ENCODE measurements around the gene SPAG9.
A peak's percentile ranks its signal among the peaks of the same experiment; 100 is the strongest.

Gene SPAG9

GRCh38 chr17:50988427-50988826 is 132.2 kb downstream of the SPAG9 start:
- DNase-seq (ENCODE audit: low read depth), result no peak

GRCh38 chr17:50986989-50987660 is 133.5 kb downstream of the SPAG9 start:
- DNase-seq (ENCODE audit: low read depth), result no peak

DNA sequence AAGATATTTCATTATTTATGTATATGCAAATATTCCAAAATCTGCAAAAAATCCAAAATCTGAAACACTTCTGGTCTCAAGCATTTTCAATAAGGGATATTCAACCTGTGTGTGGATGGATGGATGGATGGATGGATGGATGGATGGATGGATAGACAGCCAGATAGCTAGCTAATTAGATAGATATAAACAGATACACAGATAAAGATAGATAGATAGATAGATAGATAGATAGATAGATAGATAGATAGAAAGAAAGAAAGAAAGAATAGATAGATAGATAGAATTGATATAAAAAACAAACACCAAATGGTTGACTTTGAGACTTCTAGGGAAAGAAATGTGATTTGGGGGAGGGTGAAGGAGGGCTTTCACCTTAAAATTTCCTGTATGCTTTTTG is 139.4 kb downstream of the SPAG9 start:
- DNase-seq (ENCODE audit: low read depth), result no peak

DNA sequence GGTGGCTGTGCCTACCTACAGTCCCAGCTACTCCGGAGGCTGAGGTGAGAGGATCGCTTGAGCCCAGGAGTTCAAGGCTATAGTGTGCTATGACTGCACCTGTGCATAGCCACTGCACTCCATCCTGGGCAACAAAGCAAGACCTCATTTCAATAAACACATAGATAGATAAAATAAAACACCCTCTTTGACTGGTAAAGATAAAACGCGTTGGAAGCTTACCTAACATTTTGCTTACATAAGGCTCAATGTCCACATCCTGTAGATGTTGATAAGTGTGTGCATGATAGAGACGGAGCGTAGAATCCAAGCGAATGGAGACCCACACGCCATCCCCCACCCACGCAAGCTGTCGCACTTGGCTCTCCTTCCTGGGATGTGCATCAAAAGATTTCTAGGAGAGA is 141.1 kb downstream of the SPAG9 start:
- DNase-seq (ENCODE audit: low read depth), result no peak

- DNase-seq (ENCODE audit: low read depth), result no peak
Measured at GRCh38 chr17:50977487-50978159, 143.0 kb downstream of the SPAG9 start.

- no peak for DNase-seq (ENCODE audit: low read depth)
Measured at GRCh38 chr17:50976951-50977472, 143.7 kb downstream of the SPAG9 start.

GRCh38 chr17:50973557-50974494 is 146.8 kb downstream of the SPAG9 start:
- DNase-seq (ENCODE audit: low read depth), result no peak

DNA sequence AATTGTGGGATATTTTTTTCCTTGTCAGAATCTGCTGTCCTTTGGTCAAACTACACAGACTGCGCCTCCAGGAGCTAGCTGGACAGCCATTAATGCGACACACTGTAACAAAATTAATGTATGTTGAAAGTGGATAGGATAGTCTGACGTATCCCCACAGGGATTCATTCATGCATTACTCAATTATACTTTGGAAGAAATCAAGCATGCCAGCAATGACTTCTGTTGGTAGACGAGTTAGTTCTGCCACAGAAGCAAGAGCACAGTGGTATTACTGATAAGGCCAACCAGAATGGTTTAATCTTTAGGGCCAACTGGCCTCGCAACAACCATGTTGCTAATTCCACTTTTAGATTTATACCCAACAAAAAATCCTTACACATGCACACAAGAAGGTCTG is 148.1 kb downstream of the SPAG9 start:
- no peak for DNase-seq (ENCODE audit: low read depth)

DNA sequence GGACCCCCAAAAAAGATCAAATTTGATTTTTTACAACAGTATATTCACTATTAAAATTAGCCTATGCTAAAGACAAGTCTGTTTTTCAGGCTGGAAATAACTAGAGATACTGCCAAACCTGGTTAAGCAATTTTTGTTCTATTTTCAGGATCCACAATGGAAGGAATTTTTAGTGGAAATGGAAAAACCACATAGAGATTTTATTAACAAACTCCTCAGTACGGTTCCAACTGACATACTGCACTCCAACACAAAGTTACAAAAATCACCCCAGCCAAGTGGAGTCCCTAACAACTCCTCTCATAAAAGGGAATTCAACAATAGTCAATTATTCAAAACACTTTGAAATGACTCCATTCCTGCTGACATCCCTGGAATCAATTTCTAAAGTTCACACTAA is 152.9 kb downstream of the SPAG9 start:
- DNase-seq (ENCODE audit: low read depth), result no peak

GRCh38 chr17:50966163-50966666 is 154.5 kb downstream of the SPAG9 start:
- DNase-seq (ENCODE audit: low read depth), result no peak

GRCh38 chr17:50963139-50963538 is 157.5 kb downstream of the SPAG9 start:
- DNase-seq (ENCODE audit: low read depth), result no peak

DNA sequence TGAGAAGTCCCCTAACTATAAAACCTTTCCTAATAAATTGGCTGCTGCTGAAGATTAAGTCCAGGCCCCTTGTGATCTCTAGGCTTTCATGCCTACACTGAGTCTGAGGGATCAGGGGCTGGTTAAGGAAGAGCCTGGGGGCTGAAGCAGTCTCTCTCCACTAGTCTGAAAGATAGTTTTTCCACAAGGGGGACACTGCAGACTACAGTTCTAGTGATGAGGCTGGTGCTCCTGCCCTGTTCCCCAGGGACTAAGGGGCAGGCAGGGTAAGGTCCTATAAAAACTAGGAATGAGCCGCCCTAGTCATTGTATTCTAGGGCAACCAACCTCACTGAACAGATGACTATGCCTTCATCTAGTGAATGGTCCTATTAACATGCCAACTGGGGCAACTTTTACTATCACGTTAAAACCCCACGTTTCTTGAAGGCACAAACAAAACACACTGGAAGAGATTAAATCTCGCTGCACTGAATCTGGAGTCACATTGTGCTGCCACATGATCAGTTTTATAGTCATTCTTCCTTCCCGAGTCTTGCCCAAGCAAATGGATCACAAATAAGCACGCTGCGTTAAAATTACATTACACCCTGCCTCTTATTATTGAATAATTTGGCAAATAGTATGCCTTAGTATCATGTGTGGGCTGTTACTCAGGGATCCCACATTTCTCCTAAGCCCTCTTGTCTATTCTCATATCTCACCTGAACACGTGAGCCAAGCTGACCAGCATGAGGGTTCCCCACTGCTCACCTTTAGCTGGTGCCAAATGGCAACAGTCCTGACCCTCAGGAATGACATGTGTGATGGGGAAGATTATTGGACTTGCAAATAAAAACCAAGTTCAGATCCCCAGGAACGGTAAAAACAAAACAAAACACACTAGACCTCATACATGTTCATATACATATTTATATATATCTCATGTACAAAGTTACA is 159.1 kb downstream of the SPAG9 start:
- no peak for DNase-seq (ENCODE audit: low read depth)

- DNase-seq (ENCODE audit: low read depth), result no peak
Measured at GRCh38 chr17:50959341-50959740, 161.3 kb downstream of the SPAG9 start.

GRCh38 chr17:50957600-50958575 is 162.8 kb downstream of the SPAG9 start:
- DNase-seq (ENCODE audit: low read depth), result no peak

- peak; percentile 32 for DNase-seq (ENCODE audit: low read depth)
Measured at GRCh38 chr17:50956750-50957523, 163.7 kb downstream of the SPAG9 start.

- no peak for DNase-seq (ENCODE audit: low read depth)
Measured at GRCh38 chr17:50956409-50956749, 164.3 kb downstream of the SPAG9 start.

GRCh38 chr17:50955667-50956120 is 165.0 kb downstream of the SPAG9 start:
- DNase-seq (ENCODE audit: low read depth), result no peak

GRCh38 chr17:50955160-50955559 is 165.5 kb downstream of the SPAG9 start:
- no peak for DNase-seq (ENCODE audit: low read depth)

- DNase-seq (ENCODE audit: low read depth), result no peak
Measured at GRCh38 chr17:50954641-50955121, 166.0 kb downstream of the SPAG9 start.
